Vein endothelial cell (primary cell): ENCODE results near the gene CD200. TPM values are rescaled to one million over a fixed set of nuclear protein-coding genes. Genes with fewer than 3 reads are reported as not detected.

Experiments
- total RNA-seq: library from RNA; depleted of rRNA; stranded (reverse); fragments of >200 nt; gene quantifications from 2 replicates; pipeline ENCODE4 v1.2.3, GENCODE V29; 2012

CD200 gene
- total RNA-seq = 10.2 and 14.7 TPM in 2 replicates

GRCh38 chr3:112333002-112333380, at the start of gene CD200:
Gene CD200 (plus strand): TSS chr3:112333156. CDS start chr3:112333213, 57 bp downstream.

GRCh38 chr3:112293368-112294321, 39.3 kb upstream of the CD200 start, which contains the start of gene SLC9C1:
Gene SLC9C1 (minus strand): TSS chr3:112294216. CDS start chr3:112286791, 7,425 bp downstream.

Other genes starting within 250 kb of the CD200 start
- 5.9 and 6.4 TPM in 2 replicates for gene C3orf52, start 246.8 kb upstream of the CD200 start, total RNA-seq
- not detected in 2 replicates for gene GCSAM, start 199.9 kb upstream of the CD200 start, total RNA-seq
- 0.10 and 0.33 TPM in 2 replicates for gene SLC9C1, start 38.9 kb upstream of the CD200 start, total RNA-seq
- gene BTLA, start 166.3 kb downstream of the CD200 start, total RNA-seq = under 0.01 TPM in 1 of 2 replicates, not detected in the other
- gene ATG3, start 228.8 kb downstream of the CD200 start, total RNA-seq = 56.5 and 70.5 TPM in 2 replicates
- 43.1 and 60.6 TPM in 2 replicates for gene SLC35A5, start 228.9 kb downstream of the CD200 start, total RNA-seq